GM21447 (cell line): ENCODE measurements around the gene SPRED1.
"Not testable (repeated sequence)": the region's sequence is repeated elsewhere in the genome, so short reads cannot be mapped to it uniquely, and the experiment has no call there.

ENCODE experiments used
- ATAC-seq: cut with Tn5 transposase; IDR thresholded peaks from one replicate; pipeline ENCODE4 v1.9.1; 2021; ENCODE audit not compliant: unreplicated experiment

SPRED1 gene

GRCh38 chr15:38229705-38230310 lies 22.8 kb upstream of the SPRED1 start:
- no peak for ATAC-seq

GRCh38 chr15:38231436-38231835 lies 21.2 kb upstream of the SPRED1 start:
- ATAC-seq: no peak

GRCh38 chr15:38237021-38237420 lies 15.6 kb upstream of the SPRED1 start:
- not testable (repeated sequence) for ATAC-seq

GRCh38 chr15:38238311-38238710 lies 14.3 kb upstream of the SPRED1 start:
- no peak for ATAC-seq

GRCh38 chr15:38242055-38242454 lies 10.6 kb upstream of the SPRED1 start:
- ATAC-seq: peak; percentile 91

- no peak for ATAC-seq
Measured at GRCh38 chr15:38243278-38244055, 9.2 kb upstream of the SPRED1 start.

- ATAC-seq: no peak
Measured at GRCh38 chr15:38247336-38247735, 5.3 kb upstream of the SPRED1 start.

GRCh38 chr15:38253351-38253781 lies 730 bp downstream of the SPRED1 start:
- ATAC-seq: no peak

GRCh38 chr15:38254051-38254883 lies 1.6 kb downstream of the SPRED1 start:
- peak; percentile 44 for ATAC-seq

- ATAC-seq: no peak
Measured at GRCh38 chr15:38255690-38256089, 3.1 kb downstream of the SPRED1 start.

- no peak for ATAC-seq
Measured at GRCh38 chr15:38257676-38258075, 5.0 kb downstream of the SPRED1 start.

GRCh38 chr15:38259134-38259533 lies 6.5 kb downstream of the SPRED1 start:
- ATAC-seq: no peak

GRCh38 chr15:38260077-38260476 lies 7.4 kb downstream of the SPRED1 start:
- no peak for ATAC-seq

GRCh38 chr15:38263251-38263650 lies 10.6 kb downstream of the SPRED1 start:
- ATAC-seq: no peak

- no peak for ATAC-seq
Measured at GRCh38 chr15:38263996-38264395, 11.4 kb downstream of the SPRED1 start.

GRCh38 chr15:38266247-38266986 lies 13.8 kb downstream of the SPRED1 start:
- no peak for ATAC-seq

- ATAC-seq: no peak
Measured at GRCh38 chr15:38267421-38268022, 14.9 kb downstream of the SPRED1 start.

GRCh38 chr15:38271144-38271543 lies 18.5 kb downstream of the SPRED1 start:
- ATAC-seq: no peak

GRCh38 chr15:38271895-38272294 lies 19.3 kb downstream of the SPRED1 start:
- ATAC-seq: no peak

- ATAC-seq: not testable (repeated sequence)
Measured at GRCh38 chr15:38272431-38272830, 19.8 kb downstream of the SPRED1 start.

- ATAC-seq: no peak
Measured at GRCh38 chr15:38274135-38274534, 21.5 kb downstream of the SPRED1 start.
